GM21786 (cell line): ENCODE results near the gene THUMPD3.

Experiments used
- ATAC-seq: cut with Tn5 transposase; IDR thresholded peaks from one replicate; pipeline ENCODE4 v1.9.1; 2021; ENCODE audit not compliant: unreplicated experiment

THUMPD3 gene, protein sequence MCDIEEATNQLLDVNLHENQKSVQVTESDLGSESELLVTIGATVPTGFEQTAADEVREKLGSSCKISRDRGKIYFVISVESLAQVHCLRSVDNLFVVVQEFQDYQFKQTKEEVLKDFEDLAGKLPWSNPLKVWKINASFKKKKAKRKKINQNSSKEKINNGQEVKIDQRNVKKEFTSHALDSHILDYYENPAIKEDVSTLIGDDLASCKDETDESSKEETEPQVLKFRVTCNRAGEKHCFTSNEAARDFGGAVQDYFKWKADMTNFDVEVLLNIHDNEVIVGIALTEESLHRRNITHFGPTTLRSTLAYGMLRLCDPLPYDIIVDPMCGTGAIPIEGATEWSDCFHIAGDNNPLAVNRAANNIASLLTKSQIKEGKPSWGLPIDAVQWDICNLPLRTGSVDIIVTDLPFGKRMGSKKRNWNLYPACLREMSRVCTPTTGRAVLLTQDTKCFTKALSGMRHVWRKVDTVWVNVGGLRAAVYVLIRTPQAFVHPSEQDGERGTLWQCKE

DNA sequence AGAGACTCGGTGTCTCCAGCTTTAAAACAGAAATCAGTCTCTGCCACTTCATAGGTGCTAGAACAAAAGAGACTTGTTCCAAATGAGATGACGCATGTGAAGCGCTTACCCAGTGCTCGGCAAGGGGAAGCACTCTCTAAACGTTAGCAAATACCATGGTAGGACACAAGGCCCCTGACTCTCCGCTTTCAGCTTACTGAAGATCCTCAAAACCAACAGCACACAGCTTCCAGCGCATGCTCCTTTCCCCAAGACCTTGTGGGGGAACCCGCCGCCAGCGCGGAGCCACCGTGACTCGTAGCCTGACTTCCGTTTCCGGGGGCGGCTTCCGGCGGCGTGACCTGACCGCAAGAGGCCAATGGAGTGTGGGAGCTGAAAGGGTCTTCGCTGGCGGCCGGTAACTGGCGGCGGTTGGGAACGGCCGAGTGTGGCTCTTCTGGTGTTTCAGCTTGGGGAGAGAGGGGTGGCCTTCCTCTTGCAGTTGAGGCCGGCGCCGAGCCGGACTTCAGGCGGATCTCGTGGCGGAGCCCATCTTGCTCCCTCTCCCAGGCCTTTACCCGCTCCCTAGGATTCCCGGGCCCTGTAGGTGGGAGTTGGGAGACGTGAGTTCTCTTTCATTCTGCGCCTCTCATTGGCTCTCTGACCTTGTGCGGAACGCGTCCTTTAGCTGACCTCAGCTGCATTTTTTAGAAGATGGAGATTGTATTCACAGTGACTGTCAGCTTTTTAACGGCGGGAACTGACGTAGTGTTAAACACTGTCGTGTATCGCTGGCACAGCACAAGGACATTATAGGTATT, at the start of gene THUMPD3:
THUMPD3 (plus strand) TSS at position 324 of the 800 bp plus-strand sequence. CDS start 2,015 bp downstream, outside the sequence.
- ATAC-seq: peak; percentile 99

DNA sequence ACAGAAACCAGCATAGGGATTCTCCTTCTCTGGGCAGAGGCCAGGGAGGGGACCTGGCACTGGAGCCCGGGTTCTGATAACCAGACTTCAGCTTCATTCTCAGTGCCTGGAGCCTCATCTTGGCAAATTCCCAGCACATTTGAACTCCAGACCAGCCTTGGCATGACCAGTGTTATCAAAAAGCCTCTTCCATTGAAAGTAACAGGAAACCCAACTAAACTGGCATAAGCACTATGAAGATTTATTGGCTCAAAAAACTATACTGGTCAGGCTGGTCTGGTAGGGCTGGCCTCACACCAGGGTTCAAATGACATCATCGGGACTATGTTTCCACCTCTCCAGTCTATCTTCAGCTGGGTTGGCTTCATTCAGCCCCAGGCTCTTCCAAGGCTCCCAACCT, 48.1 kb upstream of the THUMPD3 start:
- ATAC-seq: no peak

DNA sequence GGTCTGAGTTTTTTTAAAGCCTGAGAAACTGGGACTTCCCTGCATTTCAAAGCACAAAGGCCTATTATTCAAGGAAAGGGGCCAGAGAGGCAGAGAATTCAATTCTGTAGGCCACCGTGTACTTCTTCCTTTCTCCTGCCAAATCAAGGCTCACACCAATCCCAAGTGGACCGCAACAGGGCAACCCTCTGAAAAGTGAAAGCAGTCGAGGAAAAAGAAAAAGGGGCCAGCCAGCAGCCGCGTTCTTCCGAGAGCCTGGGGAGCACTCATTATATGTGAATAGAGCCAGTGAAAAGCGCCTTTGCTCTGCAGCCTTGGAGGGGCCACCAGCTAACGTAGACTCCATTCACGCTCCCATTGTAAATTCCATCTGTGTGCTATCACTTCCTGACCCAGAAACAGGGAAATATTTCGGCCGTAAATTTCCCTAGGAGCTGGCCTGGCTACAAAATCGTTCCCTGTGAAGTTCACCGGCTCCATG, 45.9 kb upstream of the THUMPD3 start:
- ATAC-seq: no peak

DNA sequence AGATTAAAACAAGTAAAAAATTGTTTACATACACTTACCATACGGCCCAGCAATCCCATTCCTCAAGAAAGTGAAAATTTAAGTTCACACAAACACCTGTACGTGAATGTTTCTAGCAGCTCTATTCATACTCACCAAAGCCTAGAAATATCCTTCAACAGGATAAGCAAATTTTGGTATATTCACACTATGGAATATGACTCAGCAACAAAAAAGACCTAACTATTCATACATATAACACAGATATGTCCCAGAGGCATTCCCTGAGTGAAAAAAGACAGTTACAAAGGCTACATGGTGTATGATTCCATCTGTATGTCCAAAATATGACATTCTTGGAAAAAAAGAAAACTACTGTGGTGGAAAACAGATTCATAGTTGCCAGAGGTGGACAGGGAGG, 40.1 kb upstream of the THUMPD3 start:
- ATAC-seq: no peak

DNA sequence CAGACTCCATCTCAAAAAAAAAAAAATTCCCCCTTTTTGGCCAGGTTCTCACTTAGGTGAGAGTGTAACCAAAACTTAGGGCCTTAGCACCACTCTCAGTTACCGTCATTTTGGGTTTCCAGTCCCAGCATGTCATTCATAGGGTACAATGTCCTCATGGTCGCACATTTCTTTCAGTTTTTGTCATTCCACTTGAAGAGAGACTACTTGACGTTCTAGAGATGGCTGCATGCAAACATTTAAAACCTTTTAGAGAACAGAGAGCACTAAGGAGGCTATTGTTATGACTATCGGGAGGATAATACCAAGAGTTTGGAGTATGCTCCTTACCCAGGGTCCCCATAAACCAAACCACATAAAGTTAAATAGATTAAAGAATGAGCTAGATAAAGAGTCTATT, 37.9 kb upstream of the THUMPD3 start:
- ATAC-seq: no peak

DNA sequence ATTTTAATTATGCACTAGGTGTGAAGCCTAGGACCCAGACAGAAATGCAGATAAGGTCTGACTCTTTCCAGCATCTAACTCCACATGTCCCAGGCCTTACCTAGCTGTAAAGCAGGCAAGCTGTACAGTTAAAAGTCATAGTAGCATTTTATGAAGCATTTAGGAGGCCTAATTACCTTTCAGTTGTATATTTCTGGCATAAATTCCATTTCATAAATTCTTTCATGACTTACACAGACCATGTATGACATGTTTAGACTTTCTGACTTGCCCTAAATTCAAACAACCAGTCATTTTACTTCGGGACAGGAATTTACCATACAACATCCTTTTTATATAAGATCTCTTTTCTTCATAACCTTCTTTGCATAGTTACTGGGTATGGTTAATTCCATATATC, 35.3 kb upstream of the THUMPD3 start:
- ATAC-seq: no peak

DNA sequence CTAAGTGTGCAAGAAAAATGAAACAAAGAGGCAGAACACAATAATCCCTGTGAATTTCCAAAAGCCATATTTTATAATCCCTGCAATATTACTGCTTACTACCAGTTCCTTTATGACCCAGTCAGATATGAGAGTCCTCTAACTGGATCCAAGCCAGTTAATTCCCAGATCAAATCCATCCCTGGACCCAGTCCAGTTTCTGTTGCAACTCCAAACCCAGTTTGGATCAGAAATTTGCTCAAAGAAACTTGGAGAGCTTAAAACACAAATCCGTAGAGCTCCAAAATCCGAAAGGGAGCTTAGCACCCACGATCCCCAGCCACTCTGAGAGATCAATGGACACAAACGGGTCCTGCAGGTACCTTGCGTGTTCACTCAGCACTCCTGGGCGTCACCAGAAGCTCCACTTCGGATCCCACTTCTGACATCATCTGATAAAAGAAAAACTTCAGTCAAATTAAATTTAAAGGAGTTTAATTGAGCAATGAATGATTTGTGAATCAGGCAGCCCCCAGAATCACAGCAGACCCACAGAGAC, 32.6 kb upstream of the THUMPD3 start:
- no peak for ATAC-seq

DNA sequence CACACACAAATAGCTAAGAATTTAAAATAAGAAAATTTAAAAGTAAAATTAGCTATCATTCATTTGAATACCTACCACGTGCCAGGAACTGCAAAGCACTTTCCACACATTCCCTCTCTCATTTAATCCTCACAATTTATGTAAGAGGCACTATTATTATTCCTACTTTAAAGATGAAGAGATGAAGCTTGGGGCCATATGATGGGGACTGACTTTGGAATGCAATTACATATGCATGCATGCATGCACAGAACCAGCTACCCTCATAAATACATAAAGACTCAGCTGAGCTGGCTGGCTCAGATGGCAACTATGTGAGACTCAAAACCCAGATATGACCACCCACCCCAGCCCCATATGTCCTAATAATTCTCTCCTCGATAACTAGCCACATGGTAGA, 31.7 kb upstream of the THUMPD3 start:
- no peak for ATAC-seq

DNA sequence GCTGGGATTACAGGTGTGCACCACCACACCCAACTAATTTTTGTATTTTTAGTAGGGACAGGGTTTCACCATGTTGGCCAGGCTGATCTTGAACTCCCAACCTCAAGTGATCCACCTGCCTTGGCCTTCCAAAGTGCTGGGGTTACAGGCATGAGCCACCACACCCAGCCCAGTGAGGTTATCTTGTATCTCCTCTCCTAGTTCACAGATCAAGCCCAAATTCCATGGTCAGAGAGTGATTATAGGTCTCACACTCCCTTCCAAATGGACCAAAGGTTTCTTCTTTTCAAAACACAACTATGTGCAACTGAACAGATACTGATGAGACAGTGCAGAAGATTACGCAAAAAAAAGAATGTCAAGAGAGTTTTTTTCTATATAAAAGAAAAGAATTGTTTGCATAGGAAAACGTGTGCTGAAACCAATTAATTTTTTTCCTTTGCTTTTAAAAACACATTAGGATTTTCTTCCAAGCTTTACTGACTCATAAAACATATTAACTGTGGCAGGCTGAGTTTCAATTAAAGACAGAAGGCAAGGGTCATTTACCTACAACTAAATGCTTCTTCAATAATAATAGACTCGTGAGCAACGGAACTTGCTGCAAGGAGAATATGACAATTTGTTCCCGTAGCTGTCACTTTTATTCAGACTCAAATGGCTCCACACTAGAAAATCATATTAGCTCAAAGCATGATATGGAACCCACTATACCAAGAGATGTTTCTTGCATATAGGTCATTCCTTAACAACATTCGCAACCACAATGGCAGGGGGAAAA, 30.4 kb upstream of the THUMPD3 start:
- no peak for ATAC-seq

DNA sequence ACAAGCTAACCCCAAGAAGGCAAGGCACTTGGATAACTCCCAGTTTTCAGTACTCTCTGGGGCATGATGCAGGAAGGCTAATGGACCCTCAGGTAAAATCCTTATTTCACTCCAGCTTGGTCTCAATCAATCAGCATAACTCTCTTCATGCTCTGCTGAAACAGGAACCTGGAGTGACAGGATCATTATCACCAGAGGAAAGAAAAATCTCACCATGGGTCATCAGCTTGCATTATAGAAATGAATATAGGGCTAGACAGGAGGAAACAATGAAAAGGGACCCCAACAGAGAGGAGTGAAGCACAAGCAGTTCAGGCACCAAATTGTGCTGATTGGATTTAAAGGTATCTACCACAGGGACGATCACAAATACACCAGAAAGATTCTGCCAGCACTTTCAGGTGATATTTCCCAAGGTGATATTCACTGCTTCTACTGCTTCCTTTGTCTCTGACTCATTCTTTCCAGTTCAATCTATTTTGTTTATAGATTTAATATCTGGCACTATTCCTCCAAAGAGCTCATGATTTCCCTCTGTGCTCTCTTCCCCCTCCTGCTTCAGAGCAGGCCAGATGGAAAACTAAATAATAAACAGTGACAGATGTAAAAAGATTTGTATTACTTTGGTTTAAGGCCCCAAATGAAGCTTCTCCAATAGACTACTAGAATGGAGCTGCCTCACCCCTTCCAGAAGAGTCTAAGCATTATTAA, 22.9 kb upstream of the THUMPD3 start:
- no peak for ATAC-seq

DNA sequence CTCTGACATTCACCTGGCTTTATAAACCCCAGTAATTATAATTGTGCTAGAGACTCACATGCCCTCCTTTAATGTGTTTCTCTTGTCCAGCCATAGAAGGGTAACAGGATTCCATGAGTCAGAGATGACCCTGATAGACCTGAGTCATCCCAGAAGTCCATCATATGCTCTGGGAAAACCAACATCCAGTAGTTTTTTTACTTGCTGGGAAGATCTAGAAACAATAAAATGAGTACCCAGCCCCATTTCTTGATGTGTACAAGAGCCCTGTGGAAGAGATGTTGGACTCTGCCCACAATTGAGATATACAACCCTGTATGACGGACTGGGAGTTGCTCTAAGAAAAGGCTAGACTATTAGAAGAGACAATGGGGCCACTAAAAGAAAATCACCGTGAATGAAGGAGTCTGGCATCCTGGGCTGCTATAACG, 22.4 kb upstream of the THUMPD3 start:
- ATAC-seq: no peak

DNA sequence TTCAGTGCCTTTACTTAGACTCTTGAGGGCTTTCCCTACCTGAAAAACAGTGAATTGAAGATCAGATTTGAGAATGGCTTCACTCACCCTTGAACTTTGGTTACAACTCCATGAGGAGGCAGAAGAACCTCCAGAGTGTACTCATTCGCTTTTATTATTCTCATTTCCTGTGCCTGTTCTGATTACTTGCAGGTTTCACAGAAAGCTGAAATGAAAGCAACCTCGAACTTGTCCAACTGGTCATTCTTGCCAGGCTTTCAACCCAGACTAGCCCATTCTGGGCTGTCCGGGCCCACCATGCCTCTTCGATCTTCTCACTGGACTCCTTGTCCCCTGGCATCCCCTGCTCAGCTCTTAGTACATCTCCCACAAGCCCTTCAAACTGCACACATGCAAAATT, 20.2 kb upstream of the THUMPD3 start:
- ATAC-seq: no peak

DNA sequence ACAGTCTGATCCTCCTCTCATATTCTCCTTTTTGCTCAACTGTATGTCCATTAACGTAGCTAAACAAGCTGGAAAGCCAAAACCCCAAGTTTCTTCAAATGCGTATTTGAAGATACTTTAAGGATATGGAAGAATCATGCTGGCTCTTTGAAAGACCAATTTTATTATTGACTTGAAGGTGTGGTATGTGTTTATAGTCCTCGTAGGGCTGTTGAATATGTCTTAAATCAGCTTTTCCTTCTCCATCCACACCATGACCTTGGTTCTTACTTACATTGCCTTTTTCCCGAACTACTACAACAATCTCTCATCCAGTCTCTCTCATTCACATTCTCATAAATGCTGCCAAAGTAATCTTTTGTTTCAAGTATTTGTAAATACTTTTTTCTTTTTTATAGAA, 19.7 kb upstream of the THUMPD3 start:
- no peak for ATAC-seq

DNA sequence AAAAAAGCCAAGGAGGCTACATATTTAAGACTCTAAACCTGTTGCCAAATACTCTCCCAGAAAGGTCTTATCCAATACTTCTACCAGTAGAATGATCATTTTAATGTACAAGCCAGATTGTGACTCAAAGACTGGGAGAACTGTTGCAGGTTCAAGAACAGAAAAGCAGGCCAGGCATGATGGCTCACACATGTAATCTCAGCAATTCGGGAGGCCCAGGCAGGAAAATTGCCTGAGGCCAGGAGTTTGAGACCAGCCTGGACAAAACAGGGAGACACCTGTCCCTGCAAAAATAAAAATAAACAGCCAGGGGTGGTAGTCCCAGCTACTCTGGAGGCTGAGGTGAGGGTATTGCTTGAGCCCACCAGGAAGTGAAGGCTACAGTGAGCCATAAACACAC, 17.8 kb upstream of the THUMPD3 start:
- no peak for ATAC-seq

DNA sequence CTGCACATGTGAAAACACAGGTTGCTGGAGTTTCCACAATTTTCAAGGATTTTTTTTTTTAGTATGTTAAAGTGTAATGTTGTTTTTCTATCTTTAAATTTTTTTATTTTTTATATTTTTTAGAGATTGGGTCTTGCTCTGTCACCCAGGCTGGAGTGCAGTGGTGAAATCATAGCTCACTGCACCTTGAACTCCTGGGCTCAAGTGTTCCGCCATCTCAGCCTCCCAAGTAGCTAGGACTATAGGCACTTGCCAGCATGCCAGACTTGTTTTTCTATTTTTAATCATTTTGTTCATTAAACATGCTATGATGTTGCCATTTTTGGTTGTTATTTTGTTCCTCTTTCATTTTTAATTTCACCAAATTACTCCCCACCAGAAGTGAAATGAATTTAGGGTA, 16.7 kb upstream of the THUMPD3 start:
- ATAC-seq: no peak

DNA sequence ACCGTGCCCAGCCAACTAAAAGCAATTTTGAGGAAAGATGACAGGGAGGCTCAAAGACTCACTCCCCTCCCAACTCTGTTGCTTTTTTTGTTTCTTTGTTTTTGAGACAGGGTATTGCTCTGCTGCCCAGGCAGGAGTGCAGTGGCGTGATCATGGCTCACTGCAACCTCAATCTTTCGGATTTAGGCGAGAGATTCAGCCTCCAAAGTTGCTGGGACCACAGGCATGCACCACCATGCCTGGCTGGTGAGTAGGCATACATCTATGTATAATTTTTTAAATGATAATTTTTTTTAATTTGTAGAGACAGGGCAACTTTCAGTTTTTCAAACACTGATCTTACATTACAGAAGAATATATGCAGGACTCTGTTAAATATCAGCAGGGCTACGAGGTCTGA, 15.8 kb upstream of the THUMPD3 start:
- ATAC-seq: no peak

DNA sequence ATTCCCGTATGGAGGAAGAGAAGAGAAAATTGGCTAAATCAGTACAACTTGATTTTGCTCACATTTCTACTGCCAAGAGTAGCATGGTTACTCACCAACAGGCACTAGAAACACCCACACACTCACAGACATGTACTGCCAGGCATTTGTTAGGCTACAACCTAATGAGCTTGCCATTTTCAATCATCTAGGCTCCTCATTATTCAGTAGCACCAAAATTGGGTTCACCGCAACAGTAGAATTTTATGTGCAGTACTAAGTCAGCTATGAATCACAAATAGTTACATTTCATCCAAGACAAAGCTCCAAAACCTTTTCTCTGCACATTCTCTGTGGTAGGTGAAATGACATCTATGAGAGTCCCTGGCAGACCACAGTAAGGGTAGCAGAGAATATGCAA, 15.0 kb upstream of the THUMPD3 start:
- ATAC-seq: no peak

DNA sequence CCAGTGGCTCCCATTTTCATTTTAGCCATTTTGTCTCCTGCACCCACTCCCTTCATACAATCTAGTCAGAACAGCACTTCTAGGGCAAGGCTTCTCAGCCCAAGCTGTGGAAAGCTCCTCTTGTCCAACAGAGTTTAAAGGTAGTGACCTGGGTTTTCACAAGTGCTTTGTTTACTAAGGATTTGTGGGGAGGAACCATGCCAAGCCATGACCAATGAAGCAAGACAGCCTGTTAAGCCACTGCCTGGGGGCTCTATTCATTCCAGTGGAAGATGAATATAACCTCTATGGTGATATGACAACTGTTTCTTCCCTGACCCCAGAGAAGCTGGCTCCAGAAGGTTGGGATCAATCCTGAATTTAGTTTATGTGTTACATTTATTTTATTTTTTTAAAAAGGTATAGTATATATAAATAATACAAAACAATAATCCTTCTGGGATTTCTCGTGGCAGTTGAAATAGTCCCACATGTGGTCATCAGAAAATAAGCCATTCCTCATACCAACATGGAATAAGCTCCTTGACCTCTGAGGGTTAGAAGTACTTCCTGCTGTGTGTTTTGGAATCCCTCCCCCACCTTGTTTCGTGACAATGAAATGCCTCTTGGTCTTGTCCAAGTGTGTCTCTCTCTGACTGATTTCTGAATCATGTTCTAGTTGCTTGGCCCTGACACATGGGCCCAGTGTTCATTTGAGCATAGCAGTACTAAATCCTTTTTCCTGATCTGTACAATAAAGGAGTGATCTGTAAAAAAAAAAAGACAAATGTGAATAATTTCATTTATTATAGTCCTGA, 13.3 kb upstream of the THUMPD3 start:
- ATAC-seq: no peak

DNA sequence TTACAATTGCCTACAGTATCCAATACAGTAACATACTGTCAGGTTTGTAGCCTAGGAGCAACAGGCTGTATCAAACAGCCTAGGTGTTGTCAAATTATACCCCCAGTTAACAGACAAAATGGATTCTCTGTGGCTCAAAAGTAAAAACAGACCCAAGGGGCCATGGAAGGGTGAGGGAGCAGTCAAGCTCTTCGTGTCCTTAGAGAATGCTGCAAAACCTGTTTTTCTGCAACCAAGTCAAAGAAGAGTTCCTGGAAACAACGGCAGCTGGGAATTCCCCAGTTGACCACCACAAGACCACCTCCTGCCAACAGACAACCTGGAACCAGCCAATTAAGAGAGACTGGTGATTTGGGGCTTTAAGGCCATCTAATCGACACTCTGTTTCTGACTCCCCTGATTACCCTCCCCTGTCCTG, 11.1 kb upstream of the THUMPD3 start:
- no peak for ATAC-seq
